NCI-H446 (cell line): Measurements from ENCODE around the gene GAST.
"Not testable (repeated sequence)": the region's sequence is repeated elsewhere in the genome, so short reads cannot be mapped to it uniquely, and the experiment has no call there.

Experiments used
- DNase-seq, 2 experiments: peaks; one replicate each; lab custom pipeline; 2025; lab: John Stamatoyannopoulos, UW

The GAST gene

GRCh38 chr17:41711669-41712400, at the start of gene GAST:
TSS of gene GAST (plus strand) at chr17:41712331. CDS start at chr17:41715437, 3,106 bp downstream.
- DNase-seq = no peak

- DNase-seq = no peak
Observed at GRCh38 chr17:41663451-41664171, 48.5 kb upstream of the GAST start.

GRCh38 chr17:41664172-41664457, 48.0 kb upstream of the GAST start:
- no peak for DNase-seq

GRCh38 chr17:41664587-41665565, 47.3 kb upstream of the GAST start:
- no peak for DNase-seq

GRCh38 chr17:41665566-41666236, 46.4 kb upstream of the GAST start:
- peak; percentile 57 to 88 for DNase-seq

GRCh38 chr17:41666237-41666641, 45.9 kb upstream of the GAST start:
- DNase-seq = peak in 1 of 2 experiments; percentile 59

GRCh38 chr17:41666708-41667279, 45.3 kb upstream of the GAST start:
- DNase-seq = peak; percentile 33 to 72

- no peak for DNase-seq
Observed at GRCh38 chr17:41667280-41668041, 44.7 kb upstream of the GAST start.

GRCh38 chr17:41672153-41672552, 40.0 kb upstream of the GAST start:
- DNase-seq = no peak

- not testable (repeated sequence) for DNase-seq
Observed at GRCh38 chr17:41675157-41676057, 36.7 kb upstream of the GAST start.

- DNase-seq = no peak
Observed at GRCh38 chr17:41676058-41676419, 36.1 kb upstream of the GAST start.

- no peak for DNase-seq
Observed at GRCh38 chr17:41678411-41678906, 33.7 kb upstream of the GAST start.

GRCh38 chr17:41678907-41679739, 33.0 kb upstream of the GAST start:
- DNase-seq = no peak

- DNase-seq = no peak
Observed at GRCh38 chr17:41679740-41680425, 32.2 kb upstream of the GAST start.

GRCh38 chr17:41680426-41681040, 31.6 kb upstream of the GAST start:
- DNase-seq = peak in 1 of 2 experiments; percentile 39

- no peak for DNase-seq
Observed at GRCh38 chr17:41681776-41682175, 30.4 kb upstream of the GAST start.

- DNase-seq = no peak
Observed at GRCh38 chr17:41682631-41683030, 29.5 kb upstream of the GAST start.
